Natural killer cell (primary cell): ENCODE data around the gene GPATCH11. TPM values are rescaled to one million over a fixed set of nuclear protein-coding genes. Genes with fewer than 3 reads are reported as not detected.

Experiments used
- ATAC-seq, 3 donors: fragments of 150-1000 bp in 2 of 3; fragments of 200-7000 bp in 1 of 3; cut with Tn5 transposase; 1 replicate in 1 of 3; 2 replicates in 2 of 3; pipeline ENCODE4 v1.10.0; 2021; ENCODE audit warnings: mild to moderate bottlenecking in 2 of 3, moderate library complexity in 2 of 3
- DNase-seq, 2 donors: peaks; one replicate each; pipeline versions ENCODE4 v3.0.0 to v3.0.0-alpha.2; 2013 to 2021; ENCODE audit warnings: mixed read lengths in 1 of 2
- H3K27ac ChIP-seq: one replicate; pipeline ENCODE4 v1.5.1; 2013; ENCODE audit warnings: mild to moderate bottlenecking, low read length
- H3K27me3 ChIP-seq: one replicate; pipeline ENCODE4 v1.6.1; 2013; ENCODE audit warnings: low read length; ENCODE audit not compliant: control insufficient read depth, insufficient read depth
- H3K36me3 ChIP-seq: one replicate; pipeline ENCODE4 v1.6.1; 2013; ENCODE audit warnings: low read length; ENCODE audit not compliant: control insufficient read depth, insufficient read depth
- H3K4me1 ChIP-seq: one replicate; pipeline ENCODE4 v1.6.1; 2013; ENCODE audit warnings: low read length; ENCODE audit not compliant: control insufficient read depth, insufficient read depth
- H3K4me3 ChIP-seq: one replicate; pipeline ENCODE4 v1.5.1; 2013; ENCODE audit warnings: low read length
- H3K9me3 ChIP-seq: one replicate; pipeline ENCODE4 v1.6.1; 2013; ENCODE audit warnings: low read length; ENCODE audit not compliant: control insufficient read depth, insufficient read depth
- H3K27ac Mint-ChIP-seq, 2 donors: one replicate each; pipeline ENCODE4 v1.8.0; 2022; ENCODE audit warnings: mild to moderate bottlenecking in 2 of 2, mixed read lengths in 2 of 2, moderate library complexity in 1 of 2
- H3K27me3 Mint-ChIP-seq, 2 donors: one replicate each; pipeline ENCODE4 v1.8.0; 2022; ENCODE audit warnings: low read depth in 2 of 2, mixed read lengths in 2 of 2
- H3K36me3 Mint-ChIP-seq: one replicate; pipeline ENCODE4 v1.8.0; 2022; ENCODE audit warnings: mixed read lengths
- H3K4me1 Mint-ChIP-seq, 2 donors: one replicate each; pipeline ENCODE4 v1.8.0; 2022; ENCODE audit warnings: mixed read lengths in 2 of 2
- H3K4me3 Mint-ChIP-seq: one replicate; pipeline ENCODE4 v1.8.0; 2022; ENCODE audit warnings: mild to moderate bottlenecking, moderate library complexity, mixed read lengths
- H3K9me3 Mint-ChIP-seq, 2 donors: one replicate each; pipeline ENCODE4 v1.8.0; 2022; ENCODE audit warnings: mixed read lengths in 2 of 2
- CTCF ChIP-seq: fragments of 200-600 bp; IDR thresholded peaks from one replicate; pipeline ENCODE4 v1.8.0; 2022; ENCODE audit warnings: antibody characterized with exemption
- WGBS: methylation state at CpG from one replicate; pipeline ENCODE4 v1.1.7; 2013; ENCODE audit warnings: missing lambda C conversion rate; ENCODE audit not compliant: insufficient coverage; 5-methylcytosine and 5-hydroxymethylcytosine counted together
- intact Hi-C: fragments of 100-400 bp; cut with micrococcal nuclease; formaldehyde crosslinking; loops from one replicate; pipeline ENCODE4 v1.14.2; 2022
- total RNA-seq, 4 donors: library from RNA; stranded (reverse); fragments of 120-200 nt in 1 of 4; gene quantifications; one replicate each; pipeline versions ENCODE4 v1.2.3 to v1.2.4, GENCODE V29; 2013 to 2022

The GPATCH11 gene
- total RNA-seq, 3 donors from 2014 or later (not counting 1 experiment from before 2014, with no cell fraction given), result 6.5 to 18.2 (median 8.6) TPM

- H3K4me1 ChIP-seq, result no peaks in the 10 kb centered on the region
- Mint-ChIP-seq H3K9me3 (no peaks in the 10 kb centered on the region), H3K27ac (peak overlapping the region; percentile 33 to 56), H3K4me1 (peaks cover 26 to 32% of the 10 kb centered on the region in 2 donors), H3K36me3 (peaks cover 10% of the 10 kb centered on the region), H3K27me3 (no peaks in the 10 kb centered on the region), H3K4me3 (no peak overlapping the region)
- ATAC-seq (no peak), DNase-seq (no peak)
- H3K9me3 ChIP-seq, result no peaks in the 10 kb centered on the region
- H3K36me3 ChIP-seq, result peaks cover 40% of the 10 kb centered on the region
- no peak overlapping the region for H3K27ac ChIP-seq
- no peaks in the 10 kb centered on the region for H3K27me3 ChIP-seq
- 95% methylated on average over 7 of the region's 7 CpGs for WGBS
- intact Hi-C loops, result no loop called here
- TF ChIP-seq CTCF, result no peak
- no peak overlapping the region for H3K4me3 ChIP-seq
Measured at GRCh38 chr2:37148325-37148724, 64.0 kb downstream of the GPATCH11 start.

Other genes starting within 250 kb of the GPATCH11 start
- 10 to 100 TPM; 43.1 to 49.9 (median 43.4) TPM for gene STRN, start 118.0 kb upstream of the GPATCH11 start, total RNA-seq
- gene HEATR5B, start 146 bp upstream of the GPATCH11 start, total RNA-seq, result 10 to 100 TPM; 31.1 to 53.9 (median 39.9) TPM
- 10 to 100 TPM; 29.9 to 47.3 (median 43.9) TPM for gene EIF2AK2, start 72.5 kb downstream of the GPATCH11 start, total RNA-seq
- gene SULT6B1, start 104.2 kb downstream of the GPATCH11 start, total RNA-seq, result not detected
- gene CEBPZOS, start 112.0 kb downstream of the GPATCH11 start, total RNA-seq, result 10 to 100 TPM; 30.3 to 37.0 (median 30.9) TPM
- gene CEBPZ, start 147.1 kb downstream of the GPATCH11 start, total RNA-seq, result 10 to 100 TPM; 51.0 to 58.1 (median 54.5) TPM
- 10 to 100 TPM; 13.4 to 24.1 (median 19.7) TPM for gene NDUFAF7, start 147.1 kb downstream of the GPATCH11 start, total RNA-seq
- gene PRKD3, start 240.3 kb downstream of the GPATCH11 start, total RNA-seq, result 10 to 100 TPM; 64.4 to 76.2 (median 65.1) TPM